ENCODE data around the gene SSBP3.

Gene SSBP3

DNA sequence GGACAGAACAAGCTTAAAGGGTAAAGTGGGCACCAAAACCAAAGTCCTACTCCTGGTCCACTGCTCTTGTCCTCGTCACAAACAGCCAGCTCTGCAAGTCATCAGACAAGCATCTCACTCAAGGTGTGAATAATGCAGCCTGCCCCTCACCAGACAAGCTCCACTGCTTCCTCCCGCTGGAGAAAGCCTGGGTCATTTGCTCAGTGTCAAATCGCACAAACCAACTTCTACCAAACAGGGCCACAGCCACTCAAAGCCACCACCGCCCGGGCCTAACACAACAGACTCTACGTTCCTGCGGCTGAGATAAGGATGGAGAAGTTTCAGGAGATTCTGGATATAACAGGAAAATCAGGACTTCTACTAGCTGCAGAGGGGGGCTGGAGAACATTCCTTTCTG lies 3.3 kb downstream of the SSBP3 start:
- no peak overlapping the region for H3K27ac ChIP-seq (ENCODE audit: low read length, poor library complexity, severe bottlenecking)
- H4K91ac ChIP-seq (ENCODE audit: low read length) = no peak overlapping the region
- H3K4me3 ChIP-seq (ENCODE audit: insufficient read depth in 1 of 2, low read depth in 1 of 2, low read length in 2 of 2) = no peak overlapping the region
- no peak overlapping the region for H2AK5ac ChIP-seq (ENCODE audit: low read length, severe bottlenecking)
- no peak overlapping the region for H3K4ac ChIP-seq (ENCODE audit: low read depth in 1 of 2, low read length in 2 of 2)
- peaks cover 38% of the 10 kb centered on the region for H3K79me1 ChIP-seq (replicated peaks; ENCODE audit: low read length, poor library complexity, severe bottlenecking)
- H2BK5ac ChIP-seq (ENCODE audit: low read depth, low read length, poor library complexity, severe bottlenecking) = no peak overlapping the region
- no peak overlapping the region for H2BK12ac ChIP-seq (ENCODE audit: low read length in 2 of 2)
- no peak overlapping the region for H4K8ac ChIP-seq (ENCODE audit: low read length)
- no peak overlapping the region for H3K14ac ChIP-seq (ENCODE audit: low read length in 2 of 2)
- H2AFZ ChIP-seq (ENCODE audit: low read depth, low read length) = no peak overlapping the region
- peaks cover 20 to 55% of the 10 kb centered on the region in 2 experiments for H3K36me3 ChIP-seq (ENCODE audit: control insufficient read depth in 1 of 2, insufficient read depth in 2 of 2, low read depth in 1 of 2, low read length in 2 of 2)
- H3K23ac ChIP-seq (ENCODE audit: low read length in 2 of 2) = no peak overlapping the region
- peaks cover 19% of the 10 kb centered on the region for H3K4me1 ChIP-seq (ENCODE audit: control insufficient read depth, insufficient read depth, low read depth, low read length)
- no peaks in the 10 kb centered on the region for H3K27me3 ChIP-seq (ENCODE audit: control insufficient read depth in 1 of 2, insufficient read depth in 1 of 2, low read length in 2 of 2)
- no peak overlapping the region for H2BK120ac ChIP-seq (ENCODE audit: low read depth, low read length)
- H2BK15ac ChIP-seq (ENCODE audit: low read depth, poor library complexity, severe bottlenecking) = no peak overlapping the region
- no peaks in the 10 kb centered on the region for H3K9me3 ChIP-seq (ENCODE audit: control insufficient read depth, low read length)
- 31% methylated on average over 3 of the region's 7 CpGs for WGBS
- no peak overlapping the region for H3K18ac ChIP-seq (ENCODE audit: low read depth in 1 of 2, low read length in 2 of 2)
- no peak overlapping the region for H3K4me2 ChIP-seq (ENCODE audit: low read length, poor library complexity, severe bottlenecking)
- DNase-seq = peak; percentile 27
- H3K9ac ChIP-seq (ENCODE audit: low read length) = no peak overlapping the region

DNA sequence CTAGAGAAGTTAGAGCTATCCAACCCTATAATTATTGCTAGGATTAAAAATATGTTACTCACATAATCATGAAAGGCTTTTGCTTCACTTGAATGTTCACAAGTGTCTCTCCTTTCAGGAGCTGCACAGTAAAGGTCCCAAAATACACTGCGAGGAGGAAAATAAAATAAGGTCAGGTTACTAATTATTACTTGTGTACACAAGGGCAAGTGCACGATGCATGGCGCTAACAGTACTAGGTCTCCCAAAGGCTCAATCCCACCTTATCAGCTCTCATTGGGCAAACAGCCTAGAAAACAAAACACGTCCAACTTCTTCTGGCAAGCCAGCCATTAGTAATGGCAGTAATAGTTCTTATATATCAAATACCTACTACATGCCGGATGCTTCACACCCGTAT lies 4.4 kb downstream of the SSBP3 start:
- H3K14ac ChIP-seq (ENCODE audit: low read length in 2 of 2) = no peak overlapping the region
- no peak overlapping the region for H3K9ac ChIP-seq (ENCODE audit: low read length)
- H2AK5ac ChIP-seq (ENCODE audit: low read length, severe bottlenecking) = no peak overlapping the region
- no peak overlapping the region for H4K8ac ChIP-seq (ENCODE audit: low read length)
- 100% methylated on average over 6 of the region's 6 CpGs for WGBS
- DNase-seq = no peak
- H3K36me3 ChIP-seq (ENCODE audit: control insufficient read depth in 1 of 2, insufficient read depth in 2 of 2, low read depth in 1 of 2, low read length in 2 of 2) = peaks cover 31 to 64% of the 10 kb centered on the region in 2 experiments
- H4K91ac ChIP-seq (ENCODE audit: low read length) = no peak overlapping the region
- no peak overlapping the region for H3K27ac ChIP-seq (ENCODE audit: low read length, poor library complexity, severe bottlenecking)
- no peak overlapping the region for H3K4me2 ChIP-seq (ENCODE audit: low read length, poor library complexity, severe bottlenecking)
- no peak overlapping the region for H2BK5ac ChIP-seq (ENCODE audit: low read depth, low read length, poor library complexity, severe bottlenecking)
- H3K4me1 ChIP-seq (ENCODE audit: control insufficient read depth, insufficient read depth, low read depth, low read length) = peaks cover 23% of the 10 kb centered on the region
- H3K18ac ChIP-seq (ENCODE audit: low read depth in 1 of 2, low read length in 2 of 2) = no peak overlapping the region
- H3K79me1 ChIP-seq (replicated peaks; ENCODE audit: low read length, poor library complexity, severe bottlenecking) = peaks cover 45% of the 10 kb centered on the region
- no peak overlapping the region for H2BK15ac ChIP-seq (ENCODE audit: low read depth, poor library complexity, severe bottlenecking)
- no peak overlapping the region for H2AFZ ChIP-seq (ENCODE audit: low read depth, low read length)
- no peak overlapping the region for H3K4me3 ChIP-seq (ENCODE audit: insufficient read depth in 1 of 2, low read depth in 1 of 2, low read length in 2 of 2)
- H3K9me3 ChIP-seq (ENCODE audit: control insufficient read depth, low read length) = no peaks in the 10 kb centered on the region
- H2BK12ac ChIP-seq (ENCODE audit: low read length in 2 of 2) = no peak overlapping the region
- no peaks in the 10 kb centered on the region for H3K27me3 ChIP-seq (ENCODE audit: control insufficient read depth in 1 of 2, insufficient read depth in 1 of 2, low read length in 2 of 2)
- H3K4ac ChIP-seq (ENCODE audit: low read depth in 1 of 2, low read length in 2 of 2) = no peak overlapping the region
- no peak overlapping the region for H2BK120ac ChIP-seq (ENCODE audit: low read depth, low read length)
- no peak overlapping the region for H3K23ac ChIP-seq (ENCODE audit: low read length in 2 of 2)

DNA sequence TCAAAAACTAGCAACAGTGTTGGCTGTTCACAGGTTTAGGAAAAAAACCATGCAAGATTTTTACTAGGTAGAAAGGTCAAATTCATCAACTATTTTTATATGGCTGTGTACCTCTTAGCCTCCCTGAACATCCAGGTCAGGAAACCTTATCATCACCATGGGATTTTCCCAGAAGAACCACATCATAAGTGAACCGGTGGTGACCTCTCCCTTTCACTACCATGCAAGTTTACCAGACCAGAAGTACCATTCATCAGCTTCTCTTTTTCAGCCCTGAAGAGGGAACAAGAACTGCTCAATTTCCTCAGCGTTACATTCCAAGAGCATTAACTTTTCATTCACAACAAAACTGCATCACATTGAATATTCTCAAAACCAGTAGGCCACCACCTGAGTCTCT lies 5.9 kb downstream of the SSBP3 start:
- no peaks in the 10 kb centered on the region for H3K27me3 ChIP-seq (ENCODE audit: control insufficient read depth in 1 of 2, insufficient read depth in 1 of 2, low read length in 2 of 2)
- no peak overlapping the region for H3K27ac ChIP-seq (ENCODE audit: low read length, poor library complexity, severe bottlenecking)
- no peak overlapping the region for H2BK5ac ChIP-seq (ENCODE audit: low read depth, low read length, poor library complexity, severe bottlenecking)
- no peak overlapping the region for H2BK12ac ChIP-seq (ENCODE audit: low read length in 2 of 2)
- H3K9me3 ChIP-seq (ENCODE audit: control insufficient read depth, low read length) = no peaks in the 10 kb centered on the region
- H2BK120ac ChIP-seq (ENCODE audit: low read depth, low read length) = no peak overlapping the region
- peaks cover 48% of the 10 kb centered on the region for H3K79me1 ChIP-seq (replicated peaks; ENCODE audit: low read length, poor library complexity, severe bottlenecking)
- no peak overlapping the region for H4K91ac ChIP-seq (ENCODE audit: low read length)
- H3K9ac ChIP-seq (ENCODE audit: low read length) = no peak overlapping the region
- H2AFZ ChIP-seq (ENCODE audit: low read depth, low read length) = no peak overlapping the region
- no peak for DNase-seq
- no peak overlapping the region for H2AK5ac ChIP-seq (ENCODE audit: low read length, severe bottlenecking)
- no peak overlapping the region for H3K4ac ChIP-seq (ENCODE audit: low read depth in 1 of 2, low read length in 2 of 2)
- no peak overlapping the region for H3K4me2 ChIP-seq (ENCODE audit: low read length, poor library complexity, severe bottlenecking)
- no peak overlapping the region for H3K18ac ChIP-seq (ENCODE audit: low read depth in 1 of 2, low read length in 2 of 2)
- H2BK15ac ChIP-seq (ENCODE audit: low read depth, poor library complexity, severe bottlenecking) = no peak overlapping the region
- no peak overlapping the region for H3K4me3 ChIP-seq (ENCODE audit: insufficient read depth in 1 of 2, low read depth in 1 of 2, low read length in 2 of 2)
- peaks cover 37 to 67% of the 10 kb centered on the region in 2 experiments for H3K36me3 ChIP-seq (ENCODE audit: control insufficient read depth in 1 of 2, insufficient read depth in 2 of 2, low read depth in 1 of 2, low read length in 2 of 2)
- WGBS = 95% methylated on average over 2 of the region's 2 CpGs
- no peak overlapping the region for H3K14ac ChIP-seq (ENCODE audit: low read length in 2 of 2)
- H4K8ac ChIP-seq (ENCODE audit: low read length) = no peak overlapping the region
- H3K4me1 ChIP-seq (ENCODE audit: control insufficient read depth, insufficient read depth, low read depth, low read length) = peaks cover 22% of the 10 kb centered on the region
- no peak overlapping the region for H3K23ac ChIP-seq (ENCODE audit: low read length in 2 of 2)

DNA sequence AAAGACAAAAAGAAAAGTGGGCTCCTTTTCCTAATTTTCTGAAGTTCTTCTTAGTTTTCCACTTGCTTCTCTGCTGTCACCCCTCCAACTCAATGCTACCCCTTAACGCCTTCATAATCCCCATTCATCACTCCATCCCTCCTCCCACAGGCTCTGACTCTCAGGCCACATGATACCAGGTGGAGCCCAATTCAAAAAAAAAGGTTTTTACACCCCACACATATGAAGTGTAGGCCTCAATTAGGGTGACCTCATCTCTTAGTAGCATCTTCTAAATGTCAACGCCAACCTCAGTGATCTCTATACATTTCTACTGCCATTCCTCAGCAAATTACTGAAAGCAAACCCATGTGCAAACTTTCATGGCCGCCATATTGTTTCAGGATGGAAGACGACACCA lies 6.4 kb downstream of the SSBP3 start:
- Histone ChIP-seq H3K14ac (ENCODE audit: low read length in 2 of 2) (no peak overlapping the region), H3K79me1 (replicated peaks; ENCODE audit: low read length, poor library complexity, severe bottlenecking) (peaks cover 46% of the 10 kb centered on the region), H2BK15ac (ENCODE audit: low read depth, poor library complexity, severe bottlenecking) (no peak overlapping the region), H3K4me2 (ENCODE audit: low read length, poor library complexity, severe bottlenecking) (no peak overlapping the region), H3K4me3 (ENCODE audit: insufficient read depth in 1 of 2, low read depth in 1 of 2, low read length in 2 of 2) (no peak overlapping the region), H3K27me3 (ENCODE audit: control insufficient read depth in 1 of 2, insufficient read depth in 1 of 2, low read length in 2 of 2) (no peaks in the 10 kb centered on the region), H3K4me1 (ENCODE audit: control insufficient read depth, insufficient read depth, low read depth, low read length) (peaks cover 16% of the 10 kb centered on the region), H2BK5ac (ENCODE audit: low read depth, low read length, poor library complexity, severe bottlenecking) (no peak overlapping the region), H2BK12ac (ENCODE audit: low read length in 2 of 2) (no peak overlapping the region), H3K4ac (ENCODE audit: low read depth in 1 of 2, low read length in 2 of 2) (no peak overlapping the region), H4K8ac (ENCODE audit: low read length) (no peak overlapping the region), H2AK5ac (ENCODE audit: low read length, severe bottlenecking) (no peak overlapping the region), H3K18ac (ENCODE audit: low read depth in 1 of 2, low read length in 2 of 2) (no peak overlapping the region), H4K91ac (ENCODE audit: low read length) (no peak overlapping the region), H3K9ac (ENCODE audit: low read length) (no peak overlapping the region), H3K9me3 (ENCODE audit: control insufficient read depth, low read length) (no peaks in the 10 kb centered on the region), H3K36me3 (ENCODE audit: control insufficient read depth in 1 of 2, insufficient read depth in 2 of 2, low read depth in 1 of 2, low read length in 2 of 2) (peaks cover 40 to 72% of the 10 kb centered on the region in 2 experiments), H3K27ac (ENCODE audit: low read length, poor library complexity, severe bottlenecking) (no peak overlapping the region), H3K23ac (ENCODE audit: low read length in 2 of 2) (no peak overlapping the region), H2BK120ac (ENCODE audit: low read depth, low read length) (no peak overlapping the region), H2AFZ (ENCODE audit: low read depth, low read length) (no peak overlapping the region)
- no peak for DNase-seq
- WGBS = 95% methylated on average over 4 of the region's 4 CpGs

Data from mesenchymal stem cell (in vitro differentiated cells and primary cell).